Regular cardiac myocyte (primary cell): ENCODE measurements around the gene TRMU. TPM values are rescaled to one million over a fixed set of nuclear protein-coding genes. Genes with fewer than 3 reads are reported as not detected.

Experiments
- total RNA-seq: library from RNA; depleted of rRNA; stranded (reverse); fragments of >200 nt; gene quantifications from 2 replicates; pipeline ENCODE4 v1.2.3, GENCODE V29; 2014

Gene TRMU
- total RNA-seq = 30.2 and 34.3 TPM in 2 replicates

GRCh38 chr22:46335201-46336118 lies at the start of gene TRMU:
TSS of gene TRMU (plus strand) at chr22:46335714. CDS start at chr22:46335765, 51 bp downstream.

GRCh38 chr22:46296257-46297150 lies 39.0 kb upstream of the TRMU start, which contains the start of gene GTSE1:
TSS of gene GTSE1 (plus strand) at chr22:46296870. CDS start at chr22:46297401, 531 bp downstream.

Other genes starting within 250 kb of the TRMU start
- gene PPARA, start 185.2 kb upstream of the TRMU start, total RNA-seq = 10.5 and 16.9 TPM in 2 replicates
- gene CDPF1, start 85.4 kb upstream of the TRMU start, total RNA-seq = 7.5 and 9.9 TPM in 2 replicates
- under 0.01 TPM in 1 of 2 replicates, not detected in the other for gene PKDREJ, start 72.4 kb upstream of the TRMU start, total RNA-seq
- gene TTC38, start 67.7 kb upstream of the TRMU start, total RNA-seq = 15.5 and 23.0 TPM in 2 replicates
- gene GTSE1, start 38.8 kb upstream of the TRMU start, total RNA-seq = 0.56 and 11.3 TPM in 2 replicates
- gene CELSR1, start 201.9 kb downstream of the TRMU start, total RNA-seq = 0.58 and 2.0 TPM in 2 replicates